ENCODE data around the gene PDK2. TPM values are rescaled to one million over a fixed set of nuclear protein-coding genes. Genes with fewer than 3 reads are reported as not detected.
A peak's percentile ranks its signal among the peaks of the same experiment; 100 is the strongest.

The PDK2 gene
- total and polyA plus RNA-seq, 2 experiments from 2014 or later, result 12.0 to 15.9 TPM

DNA sequence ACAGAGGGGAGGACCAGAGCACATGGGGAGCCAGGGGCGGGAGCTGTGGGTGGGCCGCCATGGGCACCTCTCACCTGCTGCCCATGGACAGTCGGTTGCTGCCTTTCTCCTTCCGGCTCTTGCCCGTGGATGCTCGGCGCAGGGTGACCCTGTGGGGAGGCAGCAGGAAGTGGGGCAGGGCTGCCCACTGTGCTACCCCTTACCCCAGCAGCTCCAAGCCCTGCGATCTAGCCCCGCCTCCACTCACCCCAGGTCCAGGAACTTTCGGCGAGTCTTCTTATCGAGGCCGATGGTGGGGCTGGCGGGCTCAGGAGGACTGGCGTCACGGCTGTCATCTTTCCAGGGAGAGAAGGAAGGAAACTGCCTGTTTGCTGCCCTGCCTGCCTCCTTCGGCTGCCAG, 20.6 kb downstream of the PDK2 start (continued):
- TF ChIP-seq, protein P1, sequence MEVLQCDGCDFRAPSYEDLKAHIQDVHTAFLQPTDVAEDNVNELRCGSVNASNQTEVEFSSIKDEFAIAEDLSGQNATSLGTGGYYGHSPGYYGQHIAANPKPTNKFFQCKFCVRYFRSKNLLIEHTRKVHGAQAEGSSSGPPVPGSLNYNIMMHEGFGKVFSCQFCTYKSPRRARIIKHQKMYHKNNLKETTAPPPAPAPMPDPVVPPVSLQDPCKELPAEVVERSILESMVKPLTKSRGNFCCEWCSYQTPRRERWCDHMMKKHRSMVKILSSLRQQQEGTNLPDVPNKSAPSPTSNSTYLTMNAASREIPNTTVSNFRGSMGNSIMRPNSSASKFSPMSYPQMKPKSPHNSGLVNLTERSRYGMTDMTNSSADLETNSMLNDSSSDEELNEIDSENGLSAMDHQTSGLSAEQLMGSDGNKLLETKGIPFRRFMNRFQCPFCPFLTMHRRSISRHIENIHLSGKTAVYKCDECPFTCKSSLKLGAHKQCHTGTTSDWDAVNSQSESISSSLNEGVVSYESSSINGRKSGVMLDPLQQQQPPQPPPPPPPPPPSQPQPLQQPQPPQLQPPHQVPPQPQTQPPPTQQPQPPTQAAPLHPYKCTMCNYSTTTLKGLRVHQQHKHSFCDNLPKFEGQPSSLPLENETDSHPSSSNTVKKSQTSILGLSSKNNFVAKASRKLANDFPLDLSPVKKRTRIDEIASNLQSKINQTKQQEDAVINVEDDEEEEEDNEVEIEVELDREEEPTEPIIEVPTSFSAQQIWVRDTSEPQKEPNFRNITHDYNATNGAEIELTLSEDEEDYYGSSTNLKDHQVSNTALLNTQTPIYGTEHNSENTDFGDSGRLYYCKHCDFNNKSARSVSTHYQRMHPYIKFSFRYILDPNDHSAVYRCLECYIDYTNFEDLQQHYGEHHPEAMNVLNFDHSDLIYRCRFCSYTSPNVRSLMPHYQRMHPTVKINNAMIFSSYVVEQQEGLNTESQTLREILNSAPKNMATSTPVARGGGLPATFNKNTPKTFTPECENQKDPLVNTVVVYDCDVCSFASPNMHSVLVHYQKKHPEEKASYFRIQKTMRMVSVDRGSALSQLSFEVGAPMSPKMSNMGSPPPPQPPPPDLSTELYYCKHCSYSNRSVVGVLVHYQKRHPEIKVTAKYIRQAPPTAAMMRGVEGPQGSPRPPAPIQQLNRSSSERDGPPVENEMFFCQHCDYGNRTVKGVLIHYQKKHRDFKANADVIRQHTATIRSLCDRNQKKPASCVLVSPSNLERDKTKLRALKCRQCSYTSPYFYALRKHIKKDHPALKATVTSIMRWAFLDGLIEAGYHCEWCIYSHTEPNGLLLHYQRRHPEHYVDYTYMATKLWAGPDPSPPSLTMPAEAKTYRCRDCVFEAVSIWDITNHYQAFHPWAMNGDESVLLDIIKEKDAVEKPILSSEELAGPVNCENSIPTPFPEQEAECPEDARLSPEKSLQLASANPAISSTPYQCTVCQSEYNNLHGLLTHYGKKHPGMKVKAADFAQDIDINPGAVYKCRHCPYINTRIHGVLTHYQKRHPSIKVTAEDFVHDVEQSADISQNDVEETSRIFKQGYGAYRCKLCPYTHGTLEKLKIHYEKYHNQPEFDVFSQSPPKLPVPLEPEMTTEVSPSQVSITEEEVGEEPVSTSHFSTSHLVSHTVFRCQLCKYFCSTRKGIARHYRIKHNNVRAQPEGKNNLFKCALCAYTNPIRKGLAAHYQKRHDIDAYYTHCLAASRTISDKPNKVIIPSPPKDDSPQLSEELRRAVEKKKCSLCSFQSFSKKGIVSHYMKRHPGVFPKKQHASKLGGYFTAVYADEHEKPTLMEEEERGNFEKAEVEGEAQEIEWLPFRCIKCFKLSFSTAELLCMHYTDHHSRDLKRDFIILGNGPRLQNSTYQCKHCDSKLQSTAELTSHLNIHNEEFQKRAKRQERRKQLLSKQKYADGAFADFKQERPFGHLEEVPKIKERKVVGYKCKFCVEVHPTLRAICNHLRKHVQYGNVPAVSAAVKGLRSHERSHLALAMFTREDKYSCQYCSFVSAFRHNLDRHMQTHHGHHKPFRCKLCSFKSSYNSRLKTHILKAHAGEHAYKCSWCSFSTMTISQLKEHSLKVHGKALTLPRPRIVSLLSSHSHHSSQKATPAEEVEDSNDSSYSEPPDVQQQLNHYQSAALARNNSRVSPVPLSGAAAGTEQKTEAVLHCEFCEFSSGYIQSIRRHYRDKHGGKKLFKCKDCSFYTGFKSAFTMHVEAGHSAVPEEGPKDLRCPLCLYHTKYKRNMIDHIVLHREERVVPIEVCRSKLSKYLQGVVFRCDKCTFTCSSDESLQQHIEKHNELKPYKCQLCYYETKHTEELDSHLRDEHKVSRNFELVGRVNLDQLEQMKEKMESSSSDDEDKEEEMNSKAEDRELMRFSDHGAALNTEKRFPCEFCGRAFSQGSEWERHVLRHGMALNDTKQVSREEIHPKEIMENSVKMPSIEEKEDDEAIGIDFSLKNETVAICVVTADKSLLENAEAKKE (CRISPR knock-in tag; IDR thresholded peaks at IDR 0.05), result no peak
- no peak for TF ChIP-seq ZNF331 (CRISPR knock-in tag; IDR thresholded peaks at IDR 0.05; ENCODE audit: low read depth)

DNA sequence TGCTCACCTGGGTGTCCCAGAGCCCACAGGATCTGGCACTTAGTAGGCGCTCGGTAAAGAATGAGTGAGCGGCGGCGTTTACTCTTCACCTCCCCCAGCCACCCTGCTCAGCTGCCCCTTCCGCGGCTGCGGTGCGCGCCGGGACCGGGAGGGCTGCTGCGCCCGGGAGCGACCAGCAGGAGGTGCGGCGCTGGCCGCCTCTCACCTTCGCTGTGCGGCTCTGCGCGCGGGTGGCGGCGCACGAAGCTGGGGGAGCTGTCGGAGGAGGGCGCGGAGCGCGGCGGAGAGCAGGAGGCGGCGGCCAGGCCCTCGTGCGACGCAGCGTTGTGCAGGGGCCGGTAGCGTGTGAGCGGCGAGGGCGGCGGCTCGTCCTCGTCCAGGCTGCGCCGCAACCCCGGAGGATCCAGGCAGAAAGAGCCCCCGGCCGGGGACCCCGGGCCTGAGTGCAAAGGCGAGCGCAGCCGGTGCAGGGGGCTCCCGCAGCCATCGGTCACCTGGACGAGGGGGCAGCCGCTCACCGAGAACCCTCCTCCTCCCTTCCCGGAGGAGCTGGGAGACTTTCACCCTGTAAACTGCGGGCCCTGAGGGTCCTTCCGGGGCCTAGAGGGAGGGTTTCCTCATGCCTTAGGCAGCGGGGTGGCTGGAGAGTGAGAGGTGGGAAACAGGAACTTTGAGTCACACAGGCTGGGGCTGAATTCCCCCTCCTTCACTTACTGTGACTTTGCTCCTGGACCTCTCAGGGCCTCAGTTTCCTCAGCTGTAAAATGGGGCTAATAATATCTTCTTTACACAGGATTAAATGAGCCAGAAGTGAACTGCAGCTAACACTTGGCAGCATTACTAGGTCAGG, 22.3 kb downstream of the PDK2 start:
- Histone ChIP-seq H3K36me3 (ENCODE audit: insufficient read depth) (no peaks in the 10 kb centered on the region), H3K27ac (ENCODE audit: low read depth) (no peak overlapping the region), H2AFZ (0 out of 2 replicates have a peak overlapping the region, but pooled peaks have one; percentile 66), H3K4me1 (ENCODE audit: insufficient read depth) (peaks cover 11% of the 10 kb centered on the region; the same call in 1 of the 2 replicates), H3K27me3 (ENCODE audit: insufficient read depth) (peaks cover 44% of the 10 kb centered on the region), H3K4me3 (peak overlapping the region; percentile 55), H3K79me2 (replicated peaks; ENCODE audit: insufficient read depth) (no peaks in the 10 kb centered on the region), H3K9me2 (ENCODE audit: insufficient read depth) (no peaks in the 10 kb centered on the region), H3K4me2 (peak overlapping the region; percentile 78), H3F3A (replicated peaks; ENCODE audit: low read depth) (peaks cover 6% of the 10 kb centered on the region; the same call in 1 of the 2 replicates), H4K20me1 (replicated peaks; ENCODE audit: insufficient read depth) (no peaks in the 10 kb centered on the region)
- peak; percentile 89 for DNase-seq (ENCODE audit: low spot score)
- H3K36me3 Mint-ChIP-seq (ENCODE audit: low read depth), result peaks cover 4% of the 10 kb centered on the region; the same call in 2 of the 3 replicates
- H3K4me3 Mint-ChIP-seq, result peak overlapping the region; percentile 65
- H3K27ac Mint-ChIP-seq, result no peak overlapping the region
- ATAC-seq, result peak; percentile 87
- peaks cover 23% of the 10 kb centered on the region for H3K4me1 Mint-ChIP-seq
- H3K9me3 Mint-ChIP-seq, result no peaks in the 10 kb centered on the region
- H3K27me3 Mint-ChIP-seq (ENCODE audit: insufficient read depth, low read depth, poor library complexity), result peaks cover 43% of the 10 kb centered on the region
- TF ChIP-seq ZNF331 (CRISPR knock-in tag; IDR thresholded peaks at IDR 0.05; ENCODE audit: low read depth) (no peak), CTCF (conservative IDR thresholded peaks at IDR 0.05; ENCODE audit: low read depth in 2 of 2) (peak; percentile 52 to 75), JUNB (IDR thresholded peaks at IDR 0.05; ENCODE audit: unreplicated experiment) (no peak), REST (IDR thresholded peaks at IDR 0.05; ENCODE audit: unreplicated experiment) (no peak), POLR2AphosphoS5 (IDR thresholded peaks at IDR 0.05; ENCODE audit: low read depth) (peak; percentile 29; the same call in 1 of the 2 replicates)
